Measurements from ENCODE around the gene WDR6. TPM values are rescaled to one million over a fixed set of nuclear protein-coding genes. Genes with fewer than 3 reads are reported as not detected.
A peak's percentile ranks its signal among the peaks of the same experiment; 100 is the strongest.

WDR6 gene
- total and polyA plus RNA-seq, 9 of the 15 experiments (the other 6 are each of a cell fraction or from before 2014, with no cell fraction given) = 8.9 to 90.6 (median 44.7) TPM

DNA sequence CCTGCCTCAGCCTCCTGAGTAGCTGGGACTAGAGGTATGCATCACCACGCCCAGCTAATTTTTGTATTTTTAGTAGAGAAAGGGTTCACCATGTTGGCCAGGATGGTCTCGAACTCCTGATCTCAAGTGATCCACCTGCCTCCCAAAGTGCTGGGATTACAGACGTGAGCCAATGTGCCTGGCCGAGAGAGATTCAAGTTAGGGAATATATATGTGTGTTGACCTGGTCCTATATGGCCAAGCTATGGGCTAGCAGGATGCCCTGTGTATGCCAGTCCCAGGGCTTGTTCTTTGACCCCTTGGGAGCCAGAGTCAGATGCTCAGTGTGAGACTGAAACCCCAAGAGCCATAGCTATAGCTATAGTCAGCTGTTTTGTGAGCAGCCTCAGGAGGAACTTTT lies 16.6 kb downstream of the WDR6 start:
- H2AFZ ChIP-seq (ENCODE audit: low read depth, low read length) = no peak overlapping the region
- H3K4me1 ChIP-seq (replicated peaks in 1 of 2; ENCODE audit: control insufficient read depth in 2 of 2, insufficient read depth in 2 of 2, low read length in 2 of 2) = peaks cover 25 to 59% of the 10 kb centered on the region in 2 experiments; a peak in 4 of 5 replicates
- in situ Hi-C loops (cut with MboI) (no loop called here), intact Hi-C loops (cut with micrococcal nuclease) (loop anchor here (10.0 kb wide), 1 partner anchor 141 kb away; the partner anchor contains the start of gene CCDC71)
- no peaks in the 10 kb centered on the region for H3K27me3 ChIP-seq (ENCODE audit: control insufficient read depth in 2 of 2, insufficient read depth in 2 of 2, low read length in 2 of 2)
- H4K20me1 ChIP-seq (replicated peaks; ENCODE audit: control insufficient read depth, insufficient read depth, low read length) = peaks cover 12% of the 10 kb centered on the region
- TF ChIP-seq NRF1 (conservative IDR thresholded peaks at IDR 0.05 in 1 of 2, IDR thresholded peaks at IDR 0.05 in 1 of 2) (no peak), POLR2AphosphoS5 (IDR thresholded peaks at IDR 0.05; ENCODE audit: control insufficient read depth, insufficient read depth, low read depth, low read length) (0 out of 2 replicates have a peak, but pooled peaks have one; percentile 13), BRD4 (IDR thresholded peaks at IDR 0.05) (no peak), POLR2B (IDR thresholded peaks at IDR 0.05; ENCODE audit: low read depth, partially characterized antibody) (peak; percentile 28), SUPT5H (IDR thresholded peaks at IDR 0.05) (peak; percentile 10; the same call in 1 of the 2 replicates), POLR2A (conservative IDR thresholded peaks at IDR 0.05) (0 out of 2 replicates have a peak, but pooled peaks have one; percentile 7)
- TF ChIP-seq, protein P1, sequence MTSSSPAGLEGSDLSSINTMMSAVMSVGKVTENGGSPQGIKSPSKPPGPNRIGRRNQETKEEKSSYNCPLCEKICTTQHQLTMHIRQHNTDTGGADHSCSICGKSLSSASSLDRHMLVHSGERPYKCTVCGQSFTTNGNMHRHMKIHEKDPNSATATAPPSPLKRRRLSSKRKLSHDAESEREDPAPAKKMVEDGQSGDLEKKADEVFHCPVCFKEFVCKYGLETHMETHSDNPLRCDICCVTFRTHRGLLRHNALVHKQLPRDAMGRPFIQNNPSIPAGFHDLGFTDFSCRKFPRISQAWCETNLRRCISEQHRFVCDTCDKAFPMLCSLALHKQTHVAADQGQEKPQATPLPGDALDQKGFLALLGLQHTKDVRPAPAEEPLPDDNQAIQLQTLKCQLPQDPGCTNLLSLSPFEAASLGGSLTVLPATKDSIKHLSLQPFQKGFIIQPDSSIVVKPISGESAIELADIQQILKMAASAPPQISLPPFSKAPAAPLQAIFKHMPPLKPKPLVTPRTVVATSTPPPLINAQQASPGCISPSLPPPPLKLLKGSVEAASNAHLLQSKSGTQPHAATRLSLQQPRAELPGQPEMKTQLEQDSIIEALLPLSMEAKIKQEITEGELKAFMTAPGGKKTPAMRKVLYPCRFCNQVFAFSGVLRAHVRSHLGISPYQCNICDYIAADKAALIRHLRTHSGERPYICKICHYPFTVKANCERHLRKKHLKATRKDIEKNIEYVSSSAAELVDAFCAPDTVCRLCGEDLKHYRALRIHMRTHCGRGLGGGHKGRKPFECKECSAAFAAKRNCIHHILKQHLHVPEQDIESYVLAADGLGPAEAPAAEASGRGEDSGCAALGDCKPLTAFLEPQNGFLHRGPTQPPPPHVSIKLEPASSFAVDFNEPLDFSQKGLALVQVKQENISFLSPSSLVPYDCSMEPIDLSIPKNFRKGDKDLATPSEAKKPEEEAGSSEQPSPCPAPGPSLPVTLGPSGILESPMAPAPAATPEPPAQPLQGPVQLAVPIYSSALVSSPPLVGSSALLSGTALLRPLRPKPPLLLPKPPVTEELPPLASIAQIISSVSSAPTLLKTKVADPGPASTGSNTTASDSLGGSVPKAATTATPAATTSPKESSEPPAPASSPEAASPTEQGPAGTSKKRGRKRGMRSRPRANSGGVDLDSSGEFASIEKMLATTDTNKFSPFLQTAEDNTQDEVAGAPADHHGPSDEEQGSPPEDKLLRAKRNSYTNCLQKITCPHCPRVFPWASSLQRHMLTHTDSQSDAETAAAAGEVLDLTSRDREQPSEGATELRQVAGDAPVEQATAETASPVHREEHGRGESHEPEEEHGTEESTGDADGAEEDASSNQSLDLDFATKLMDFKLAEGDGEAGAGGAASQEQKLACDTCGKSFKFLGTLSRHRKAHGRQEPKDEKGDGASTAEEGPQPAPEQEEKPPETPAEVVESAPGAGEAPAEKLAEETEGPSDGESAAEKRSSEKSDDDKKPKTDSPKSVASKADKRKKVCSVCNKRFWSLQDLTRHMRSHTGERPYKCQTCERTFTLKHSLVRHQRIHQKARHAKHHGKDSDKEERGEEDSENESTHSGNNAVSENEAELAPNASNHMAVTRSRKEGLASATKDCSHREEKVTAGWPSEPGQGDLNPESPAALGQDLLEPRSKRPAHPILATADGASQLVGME (CRISPR knock-in tag; IDR thresholded peaks at IDR 0.05) = no peak
- H3K4me2 ChIP-seq (ENCODE audit: insufficient read depth, low read length) = no peak overlapping the region
- peak overlapping the region in 1 of 2 experiments; percentile 17; a peak in 1 of 4 replicates for H3K9ac ChIP-seq (ENCODE audit: insufficient read depth in 1 of 2, low read depth in 2 of 2, low read length in 2 of 2)
- 81% methylated on average over 4 of the region's 4 CpGs for WGBS (ENCODE audit: insufficient coverage, low coverage, missing lambda C conversion rate)
- BruUV-seq (replicated peaks) = no TSS peak
- FAIRE-seq (no peak), DNase-seq (ENCODE audit: extremely low read depth in 1 of 4, low spot score in 3 of 4) (no peak), ATAC-seq (no peak)
- H3K79me2 ChIP-seq (ENCODE audit: control insufficient read depth, insufficient read depth, low read length) = peaks cover 97% of the 10 kb centered on the region
- no peak overlapping the region for H3K4me3 ChIP-seq
- H3K9me3 ChIP-seq (replicated peaks; ENCODE audit: control insufficient read depth, insufficient read depth, low read depth, low read length) = no peaks in the 10 kb centered on the region
- no peak overlapping the region for H3K27ac ChIP-seq (ENCODE audit: extremely low read depth, low read depth, low read length)
- peaks cover 9% of the 10 kb centered on the region for H3K9me1 ChIP-seq (ENCODE audit: control insufficient read depth, insufficient read depth, low read length)
- H3K36me3 ChIP-seq (ENCODE audit: control insufficient read depth, insufficient read depth, low read length) = peaks cover 62% of the 10 kb centered on the region
- CTCF ChIA-PET (ENCODE audit: low intra/inter-chr PET ratio) = no interaction called here
- POLR2A ChIA-PET = interaction anchor here (0.5 to 8.4 kb wide), 10 partner anchors 11 to 536 kb away, joined by 3 to 104 read pairs (median 4); partner anchors contain the start of genes QRICH1 and WDR6
